ENCODE results near the gene TNFRSF17.
A peak's percentile ranks its signal among the peaks of the same experiment; 100 is the strongest.

The TNFRSF17 gene

DNA sequence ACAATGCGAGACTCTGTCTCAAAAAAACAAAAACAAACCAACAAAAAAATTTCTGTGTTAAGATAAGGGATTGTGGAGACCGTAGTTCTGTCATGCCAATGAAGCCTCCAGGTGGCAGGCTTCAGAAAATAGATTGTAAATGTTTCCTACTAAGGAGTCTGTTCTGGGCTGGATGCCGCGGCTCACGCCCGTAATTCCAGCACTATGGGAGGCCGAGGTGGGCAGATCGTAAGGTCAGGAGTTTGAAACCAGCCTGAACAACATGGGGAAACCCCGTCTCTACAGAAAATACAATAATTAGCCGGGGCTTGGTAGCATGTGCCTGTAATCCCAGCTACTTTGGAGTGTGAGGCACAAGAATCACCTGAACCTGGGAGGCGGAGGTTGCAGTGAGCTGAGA lies 7.1 kb downstream of the TNFRSF17 start:
- no peak for DNase-seq

DNA sequence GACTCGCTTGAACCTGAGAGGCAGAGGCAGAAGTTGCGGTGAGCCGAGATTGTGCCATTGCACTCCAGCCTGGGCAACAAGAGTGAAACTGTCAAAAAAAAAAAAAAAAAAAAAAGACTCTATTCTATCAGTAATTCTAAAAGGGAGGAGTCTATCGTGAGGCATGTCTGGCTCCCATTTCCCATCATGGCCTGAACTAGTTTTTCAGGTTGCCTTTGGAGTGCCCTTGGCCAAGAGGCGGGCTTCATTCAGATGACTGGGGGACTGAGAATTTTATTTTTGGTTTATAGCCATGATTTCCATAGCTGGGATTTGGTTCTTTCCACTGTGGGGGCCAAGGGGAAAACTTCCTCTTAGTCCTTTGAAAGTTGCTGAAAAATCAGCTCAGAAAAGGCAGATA lies 8.1 kb downstream of the TNFRSF17 start:
- DNase-seq = no peak

DNA sequence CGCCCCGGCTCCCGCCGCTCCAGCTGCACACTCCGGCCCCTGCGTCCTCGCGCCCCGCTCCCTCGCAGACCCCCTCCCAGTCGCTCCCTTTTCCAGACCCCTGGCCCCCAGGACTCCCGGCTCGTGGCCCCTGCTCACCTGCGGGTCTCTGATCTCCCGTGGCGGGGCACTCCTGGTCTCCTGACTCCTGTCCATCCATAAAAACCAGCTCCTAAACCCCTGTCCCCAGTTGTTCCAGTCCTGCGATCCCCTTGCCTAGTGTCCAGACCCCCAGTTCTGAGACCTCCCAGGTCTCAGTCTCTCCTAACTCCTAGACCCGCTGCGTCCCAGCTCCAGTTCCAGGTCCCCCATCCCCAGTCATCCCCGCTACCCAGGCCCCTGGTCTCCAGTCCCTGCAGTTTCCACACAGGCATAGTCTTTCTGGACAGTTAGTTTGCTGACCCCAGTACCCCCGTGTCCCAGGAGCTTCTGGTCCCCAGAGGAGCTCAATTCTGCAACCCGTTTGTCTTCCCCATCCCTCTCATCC lies 11.9 kb downstream of the TNFRSF17 start:
- no peak for DNase-seq

DNA sequence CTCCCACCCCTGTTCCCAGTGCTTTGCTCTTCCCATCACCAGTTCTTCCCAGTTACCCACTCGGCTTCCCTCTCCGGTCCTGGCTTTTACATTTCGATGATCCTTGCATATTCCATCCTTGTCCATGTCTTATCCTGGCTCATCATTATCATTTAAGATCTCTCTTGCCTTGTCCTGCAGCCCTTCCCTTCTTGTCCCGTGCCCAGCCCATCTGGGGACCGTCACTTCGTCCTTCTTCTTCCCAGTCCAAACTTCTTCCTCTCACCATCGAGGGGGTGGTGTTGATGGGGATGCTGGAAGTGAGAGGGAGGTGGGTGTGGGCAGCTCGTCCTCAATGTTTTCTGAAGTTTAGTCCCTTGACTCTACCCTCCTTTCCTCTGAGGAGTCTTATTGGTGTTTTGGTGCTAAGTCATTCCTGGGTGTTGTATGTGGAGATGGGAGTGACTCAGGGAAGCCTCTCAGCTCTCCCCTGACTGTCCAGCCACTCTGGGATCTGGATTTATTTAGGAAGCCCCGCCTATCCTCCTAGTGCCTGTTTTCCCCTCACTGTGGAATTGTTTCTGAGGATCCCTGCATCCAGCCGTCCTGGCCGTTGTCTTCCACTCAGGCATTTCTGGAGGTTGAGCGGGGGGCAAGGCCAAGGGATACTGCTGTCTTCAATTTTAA lies 12.5 kb downstream of the TNFRSF17 start:
- DNase-seq = peak; percentile 85

DNA sequence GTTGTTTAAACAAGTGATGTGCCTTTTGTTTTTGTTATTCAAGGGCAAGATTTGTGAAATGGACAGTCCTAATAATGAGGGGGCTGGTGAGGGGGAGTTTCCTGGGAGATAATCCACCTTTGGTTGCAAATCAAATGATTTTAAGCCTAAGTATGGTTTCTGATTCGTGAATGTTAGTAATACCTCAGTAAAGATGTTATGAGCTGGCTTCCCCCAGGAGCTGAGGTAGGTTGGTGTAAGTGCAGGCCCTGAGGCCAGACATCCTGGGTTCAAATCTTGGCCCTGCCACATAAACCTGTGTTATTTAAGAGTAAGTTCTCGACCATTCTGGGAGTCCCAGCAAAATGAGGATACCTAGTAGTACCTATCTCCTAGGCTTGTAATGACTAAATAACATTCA lies 13.1 kb downstream of the TNFRSF17 start:
- DNase-seq = no peak

DNA sequence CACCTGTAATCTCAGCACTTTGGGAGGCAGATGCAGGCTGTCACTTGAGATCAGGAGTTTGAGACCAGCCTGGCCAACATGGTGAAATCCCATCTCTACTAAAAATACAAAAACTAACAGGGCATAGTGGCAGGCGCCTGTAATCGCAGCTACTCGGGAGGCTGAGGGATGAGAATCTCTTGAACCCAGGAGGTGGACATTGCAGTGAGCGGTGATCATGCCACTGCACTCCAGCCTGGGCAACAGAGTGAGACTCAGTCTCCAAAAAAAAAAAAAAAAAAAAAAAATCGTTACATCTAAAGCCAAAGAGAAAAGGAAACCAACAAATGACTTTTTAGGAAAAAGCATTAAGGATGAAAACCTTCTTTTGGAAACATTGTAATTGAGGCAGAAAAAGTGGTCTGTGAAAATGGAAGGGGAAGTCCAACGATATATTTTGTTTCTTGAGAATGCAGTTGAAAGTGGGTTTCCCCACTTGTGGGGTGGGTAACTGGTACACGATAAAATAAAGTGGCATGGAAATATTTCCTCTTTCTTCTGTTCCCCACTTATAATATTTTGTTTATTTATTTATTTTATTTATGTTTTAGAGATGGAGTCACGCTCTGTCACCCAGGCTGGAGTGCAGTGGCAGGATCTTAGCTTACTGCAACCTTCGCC lies 14.1 kb downstream of the TNFRSF17 start:
- DNase-seq = no peak

DNA sequence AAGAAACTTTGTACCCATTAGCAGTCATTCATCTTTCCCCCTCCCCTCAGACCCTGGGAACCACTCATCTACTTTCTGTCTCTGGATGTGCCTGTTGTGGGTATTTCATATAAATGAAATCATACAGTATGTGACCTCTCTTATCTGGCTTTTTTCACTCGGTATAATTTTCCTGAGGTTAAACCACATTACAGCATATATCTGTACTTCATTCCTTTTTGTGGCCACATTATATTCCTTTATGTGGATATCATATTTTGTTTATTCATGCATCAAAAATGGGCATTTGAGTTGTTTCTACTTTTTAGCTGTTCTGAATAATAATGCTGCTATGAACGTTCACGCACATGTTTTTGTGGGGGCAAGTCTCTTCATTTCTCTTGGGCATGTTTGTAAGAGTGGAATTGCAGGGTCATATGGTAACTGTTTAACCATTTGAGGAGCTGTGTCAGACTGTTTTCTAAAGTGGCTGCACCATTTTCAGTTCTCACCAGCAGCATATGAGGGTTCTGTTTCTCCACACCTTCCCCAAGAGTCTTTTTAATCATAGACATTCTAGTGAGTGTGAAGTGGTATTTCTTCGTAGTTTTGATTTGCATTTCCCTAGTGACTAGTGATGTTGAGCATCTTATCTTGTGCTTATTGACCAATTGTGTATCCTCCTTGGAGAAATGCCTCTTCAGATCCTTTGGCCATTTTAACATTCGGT lies 15.3 kb downstream of the TNFRSF17 start:
- no peak for DNase-seq

DNA sequence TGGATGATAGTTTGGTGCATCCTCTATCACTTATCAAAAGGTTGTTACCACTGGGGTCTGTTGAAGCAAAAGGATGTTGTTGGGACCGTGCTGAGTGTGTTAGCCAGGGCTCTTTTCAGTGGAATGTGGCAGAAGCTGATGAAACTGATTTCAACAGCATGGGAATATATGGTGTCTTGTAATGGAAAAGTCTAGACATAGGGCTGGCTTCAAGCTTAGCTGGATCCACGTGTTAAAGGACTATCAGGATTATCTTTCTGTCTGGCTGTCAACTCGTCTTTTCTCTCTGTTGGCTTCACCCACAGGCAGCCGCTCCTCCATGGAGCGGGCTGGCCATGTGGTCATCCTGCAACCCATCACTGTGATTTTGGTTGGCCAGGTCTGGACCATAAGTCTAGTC lies 20.2 kb downstream of the TNFRSF17 start:
- DNase-seq = no peak

DNA sequence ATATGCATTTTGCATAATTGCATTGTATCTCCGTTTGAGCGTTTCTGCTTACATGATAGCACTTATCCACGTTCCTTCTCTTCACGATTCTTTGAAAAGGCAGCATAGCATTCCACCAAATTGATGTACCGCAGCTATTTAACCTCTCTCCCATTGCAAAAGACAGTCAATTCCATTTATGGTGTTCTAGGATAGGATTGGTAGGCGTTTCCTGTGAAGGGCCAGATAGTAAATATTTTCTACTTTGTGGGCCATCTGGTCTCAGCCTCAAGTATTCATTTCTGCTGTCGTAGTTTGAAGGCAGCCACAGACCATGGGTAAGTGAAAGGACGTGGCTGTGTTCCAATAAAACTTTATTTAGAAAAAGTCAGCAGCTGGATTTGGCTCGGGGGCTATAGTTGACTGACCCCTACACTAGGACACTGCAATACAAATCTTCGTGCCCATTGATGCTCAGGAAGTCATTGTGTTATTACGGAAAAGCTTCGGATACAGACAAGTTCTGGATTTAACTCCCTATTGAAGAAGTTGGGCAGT lies 21.6 kb downstream of the TNFRSF17 start:
- peak; percentile 6 for DNase-seq

DNA sequence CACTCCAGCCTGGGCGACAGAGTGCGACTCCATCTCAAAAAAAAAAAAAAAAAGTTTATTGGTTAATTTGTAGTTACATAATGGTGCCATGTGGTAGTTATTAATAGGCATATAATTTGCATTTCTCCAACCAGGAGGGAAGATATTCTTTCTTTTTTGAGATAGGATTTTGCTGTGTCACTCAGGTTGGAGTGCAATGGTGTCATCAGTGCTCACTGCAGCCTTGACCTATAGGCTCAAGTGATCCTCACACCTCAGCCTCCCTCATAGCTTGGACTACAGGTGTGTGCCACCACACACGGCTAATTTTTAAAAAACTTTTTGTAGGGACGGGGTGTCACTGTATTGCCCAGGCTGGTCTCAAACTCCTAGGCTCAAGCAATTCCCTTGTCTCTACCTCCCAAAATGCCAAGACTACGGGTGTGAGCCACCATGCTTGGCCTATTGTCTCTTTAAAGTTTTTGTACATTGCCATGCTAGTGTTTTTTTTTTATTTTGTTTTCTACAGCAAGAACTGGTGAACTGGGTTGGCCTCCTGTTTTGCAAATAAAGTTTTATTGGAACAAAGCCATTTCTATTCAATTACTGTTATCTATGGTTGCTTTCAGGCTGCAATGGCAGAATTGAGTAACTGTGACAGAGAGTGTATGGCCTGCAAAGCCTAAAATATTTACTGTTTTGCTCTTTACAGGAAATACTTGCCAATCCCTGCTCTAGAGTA lies 23.4 kb downstream of the TNFRSF17 start:
- no peak for DNase-seq

DNA sequence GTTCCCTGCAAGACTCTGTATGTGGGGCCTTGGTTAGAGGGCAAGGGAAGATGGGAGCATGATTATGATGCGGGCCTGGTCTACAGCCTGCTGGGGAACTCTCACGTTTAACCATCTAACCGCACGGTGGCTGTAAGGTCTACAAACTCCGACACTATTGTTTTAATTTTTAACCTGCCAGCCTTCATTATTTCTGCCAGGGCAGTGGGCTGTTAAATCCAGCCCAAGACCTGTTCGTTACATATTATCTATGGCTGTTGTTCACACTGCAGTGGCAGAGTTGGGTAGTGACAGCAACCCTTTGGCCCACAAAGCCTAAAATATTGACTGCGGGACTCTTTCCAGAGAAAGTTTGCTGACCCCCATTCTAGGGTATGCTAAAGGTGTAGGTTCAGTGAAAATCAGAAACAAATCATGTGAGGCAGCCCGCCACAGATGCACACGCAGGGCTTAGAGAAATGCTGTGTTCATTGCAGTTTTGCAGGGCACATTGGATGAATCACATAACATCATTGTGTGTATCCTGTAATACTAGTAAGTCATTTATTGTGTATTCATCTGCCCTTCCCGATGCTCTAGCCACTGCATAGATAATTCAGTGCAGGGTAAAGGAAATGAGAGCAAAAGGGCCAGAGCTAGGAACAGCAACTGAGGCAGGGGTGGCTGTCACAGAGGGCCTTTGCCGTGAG lies 25.8 kb downstream of the TNFRSF17 start:
- DNase-seq = no peak

DNA sequence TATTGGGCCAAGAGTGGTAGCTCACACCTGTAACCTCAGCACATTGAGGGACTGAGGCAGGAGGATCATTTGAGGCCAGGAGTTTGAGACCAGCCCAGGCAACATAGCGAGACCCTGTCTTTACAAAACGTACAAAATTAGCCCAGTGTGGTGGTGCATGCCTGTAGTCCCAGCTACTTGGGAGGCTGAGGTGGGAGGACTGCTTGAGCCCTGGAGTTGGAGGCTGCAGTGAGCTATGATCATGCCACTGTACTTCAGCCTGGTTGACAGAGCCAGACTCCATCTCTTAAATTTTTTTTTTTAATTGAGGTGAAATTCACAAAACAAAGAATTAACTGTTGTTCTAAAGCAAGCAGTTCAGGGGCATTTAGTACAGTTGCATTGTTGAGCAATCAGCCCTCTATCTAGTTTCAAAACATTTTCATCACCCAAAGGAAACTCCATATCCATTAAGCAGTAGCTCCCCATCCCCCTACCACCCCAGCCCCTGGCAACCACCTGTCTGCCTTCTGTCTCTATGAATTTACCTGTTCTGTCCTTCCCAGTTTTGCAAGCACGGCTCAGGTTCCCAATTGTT lies 27.1 kb downstream of the TNFRSF17 start:
- no peak for DNase-seq

DNA sequence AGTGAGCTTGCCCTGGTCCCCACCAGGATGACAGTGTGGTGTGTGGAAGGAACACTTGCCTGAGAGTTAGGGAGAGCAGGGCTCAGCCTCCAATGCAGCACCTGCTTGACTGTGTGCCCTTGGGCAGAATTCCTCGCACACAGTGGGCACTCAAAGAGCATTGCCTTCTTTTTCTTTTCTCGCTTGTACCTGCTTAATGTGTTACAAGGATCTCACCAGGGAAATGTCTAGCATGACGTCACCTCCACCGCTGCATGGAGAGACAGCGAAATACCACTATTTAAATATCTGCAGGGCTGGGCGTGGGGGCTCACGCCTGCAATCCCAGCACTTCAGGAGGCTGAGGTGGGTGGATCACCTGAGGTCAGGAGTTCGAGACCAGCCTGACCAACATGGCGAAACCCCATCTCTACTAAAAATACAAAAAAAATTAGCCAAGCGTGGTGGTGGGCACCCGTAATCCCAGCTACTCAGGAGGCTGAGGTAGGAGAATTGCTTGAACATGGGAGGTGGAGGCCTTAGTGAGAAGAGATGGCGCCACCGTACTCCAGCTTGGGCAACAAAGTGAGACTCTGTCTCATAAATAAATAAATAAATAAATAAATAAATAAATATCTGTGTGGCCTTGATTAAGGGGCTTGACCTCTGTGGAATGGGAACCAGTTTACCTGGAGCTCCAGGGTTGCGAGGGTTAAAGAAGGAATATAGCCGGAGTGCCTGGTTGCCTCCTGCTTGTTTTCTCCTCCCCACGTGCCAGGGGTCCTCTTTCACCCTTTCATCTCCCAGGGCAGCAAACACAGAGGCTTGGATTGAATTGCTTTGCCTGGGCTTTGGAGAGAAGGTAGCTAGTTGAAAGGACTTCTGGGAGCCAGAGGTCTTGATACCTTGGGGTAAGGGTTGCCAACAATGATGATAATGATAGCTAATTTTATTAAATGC lies 27.8 kb downstream of the TNFRSF17 start:
- no peak for DNase-seq

DNA sequence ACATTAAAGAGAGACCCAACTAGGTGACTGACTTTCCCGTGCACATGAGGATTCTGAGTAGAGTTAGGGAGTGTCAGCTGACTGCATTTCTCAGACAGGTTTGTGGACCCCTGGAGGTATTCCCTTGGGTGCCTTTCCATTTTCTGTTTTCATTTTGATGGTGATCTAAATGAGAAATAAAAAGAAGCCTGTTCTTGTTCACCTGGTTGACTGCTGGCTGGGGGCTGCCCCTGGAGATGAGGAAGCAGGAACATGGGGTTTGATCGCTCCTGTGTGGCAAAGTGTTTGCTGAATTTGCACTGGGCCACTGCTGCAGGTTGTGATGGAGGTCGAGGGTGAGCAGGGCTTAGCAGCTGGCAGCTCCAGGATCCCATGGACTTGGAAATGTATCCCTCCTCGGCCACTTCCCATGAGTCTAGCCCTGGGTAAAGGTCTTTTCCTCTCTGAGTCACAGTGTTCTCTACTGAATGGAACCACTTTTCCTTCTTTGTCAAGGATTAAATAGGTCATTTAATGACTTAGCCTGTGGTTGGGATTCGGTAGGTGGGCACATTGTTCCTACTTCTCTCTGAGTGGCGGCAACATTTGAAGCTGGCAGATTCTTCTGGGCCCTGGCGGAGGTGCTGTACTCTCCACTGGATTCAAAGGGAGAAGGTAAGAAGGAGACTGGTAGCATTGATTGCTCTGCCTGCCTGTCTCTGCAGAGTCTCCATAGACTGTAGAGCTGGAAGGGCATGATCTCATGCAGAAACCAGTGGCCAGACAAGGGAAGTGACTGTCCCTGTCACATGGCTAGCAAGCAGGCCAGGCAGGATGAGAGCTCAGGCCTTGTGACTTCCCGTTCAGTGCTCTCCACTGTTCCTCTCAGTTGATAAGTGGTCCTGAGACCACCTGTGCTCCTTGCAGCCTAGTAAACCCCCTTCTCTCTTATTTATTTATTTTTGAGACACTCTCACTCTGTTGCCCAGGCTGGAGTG lies 29.4 kb downstream of the TNFRSF17 start:
- DNase-seq = peak; percentile 18

DNA sequence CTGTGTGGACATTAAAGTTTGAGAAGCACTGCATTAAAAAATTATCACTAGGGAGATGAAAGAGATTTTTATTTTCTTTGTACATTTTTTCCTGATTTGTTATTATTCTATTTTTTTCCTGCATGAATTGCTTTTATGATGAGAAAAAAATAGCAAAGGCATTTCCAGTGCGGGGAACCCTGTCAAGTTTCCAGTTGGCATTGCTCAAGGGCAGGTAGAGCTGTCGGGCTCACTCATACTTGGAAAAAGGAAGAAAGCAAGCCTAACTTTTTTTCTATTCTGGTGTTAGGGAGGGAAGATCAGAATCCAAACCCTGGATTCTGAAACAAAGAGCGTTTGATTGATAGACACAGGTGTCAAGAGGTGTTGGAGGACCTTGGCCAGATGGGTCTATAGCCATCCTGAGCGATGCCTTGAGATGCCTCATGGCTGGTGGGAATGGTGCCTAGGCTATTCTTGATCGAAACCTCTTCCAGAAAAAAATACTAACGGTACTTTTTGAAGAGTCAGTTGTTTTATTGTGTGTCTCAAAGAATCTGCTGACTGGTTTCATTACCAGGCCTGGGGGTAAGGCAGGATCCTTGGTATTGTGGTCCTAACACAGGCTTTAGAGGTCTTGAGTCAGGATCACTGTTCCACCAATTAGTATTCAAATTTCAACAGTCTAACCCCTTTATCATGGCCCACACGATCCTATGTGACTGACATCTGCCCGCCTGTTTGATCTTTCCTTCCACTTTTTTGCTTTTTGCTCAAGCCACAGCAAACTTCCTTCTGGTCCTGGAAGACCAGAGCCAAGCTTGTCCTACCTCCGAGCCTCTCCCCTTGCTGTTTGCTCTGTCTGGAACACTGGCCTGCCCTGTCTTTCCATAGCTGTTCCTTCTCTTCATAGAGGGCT lies 31.7 kb downstream of the TNFRSF17 start:
- DNase-seq = no peak

DNA sequence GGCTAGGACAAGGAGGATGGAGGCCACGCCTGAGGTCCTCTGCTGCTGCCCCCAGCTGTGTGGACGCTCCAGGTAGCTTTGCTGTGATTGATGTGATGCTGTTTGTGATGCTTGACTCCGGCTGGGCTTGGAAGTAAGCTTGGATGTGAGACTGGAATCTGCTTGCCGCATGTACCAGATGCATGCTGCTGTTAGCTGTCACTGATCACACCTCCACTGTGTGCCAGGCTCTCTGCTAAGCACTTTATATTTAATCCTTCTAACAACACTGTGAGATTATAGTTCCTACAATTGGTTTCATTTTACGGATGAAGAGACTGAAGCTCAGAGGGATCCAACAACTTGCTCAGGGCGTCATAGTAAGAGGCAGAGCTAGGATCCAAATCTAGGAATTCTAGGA lies 35.0 kb downstream of the TNFRSF17 start:
- no peak for DNase-seq

DNA sequence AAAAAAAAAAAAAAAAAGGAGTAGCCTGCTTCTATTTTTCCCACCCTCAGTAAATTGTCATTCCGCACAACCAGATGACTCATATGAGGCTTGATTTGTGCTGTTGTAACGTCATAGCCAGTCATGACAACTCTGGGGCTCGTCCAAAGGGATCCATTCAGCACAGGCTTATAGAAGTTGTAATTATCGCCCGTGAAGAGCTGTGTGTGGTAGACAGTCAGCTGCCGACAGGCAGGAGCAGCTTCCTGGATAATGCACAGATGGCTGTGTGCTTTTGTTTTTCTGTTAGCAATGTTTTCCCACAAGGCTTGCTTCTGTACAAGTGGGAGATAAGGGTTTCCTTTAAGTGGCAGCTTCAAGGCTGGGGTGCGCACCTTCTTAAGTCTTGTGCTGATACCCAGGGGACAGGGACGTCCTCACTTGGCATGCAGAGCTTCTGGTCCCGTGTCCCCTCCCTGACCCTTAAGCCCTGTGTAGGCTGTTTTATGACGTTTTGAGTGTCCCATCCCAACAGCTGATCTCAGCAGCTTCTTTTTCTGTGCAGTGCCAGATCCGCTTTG lies 37.5 kb downstream of the TNFRSF17 start:
- peak; percentile 34 for DNase-seq

DNA sequence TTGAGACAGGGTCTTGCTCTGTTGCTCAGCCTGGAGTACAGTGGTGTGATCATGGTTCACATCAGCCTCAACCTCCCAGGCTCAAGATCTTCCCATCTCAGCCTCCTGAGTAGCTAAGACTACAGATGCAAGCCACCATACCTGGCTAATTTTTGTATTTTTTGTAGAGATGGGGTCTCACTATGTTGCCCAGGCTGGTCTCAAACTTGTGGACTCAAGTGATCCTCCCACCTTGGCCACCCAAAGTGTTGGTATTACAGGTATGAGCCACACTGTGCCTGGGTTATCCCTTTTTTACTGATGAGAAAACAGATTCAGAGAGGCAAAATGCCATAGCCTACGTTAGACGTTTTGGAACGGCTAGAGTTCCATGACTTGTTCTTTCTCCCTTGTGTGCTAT lies 41.6 kb downstream of the TNFRSF17 start:
- DNase-seq = no peak
